Measurements from ENCODE around the gene GJC1.
"Not testable (repeated sequence)": the region's sequence is repeated elsewhere in the genome, so short reads cannot be mapped to it uniquely, and the experiment has no call there.

DNA sequence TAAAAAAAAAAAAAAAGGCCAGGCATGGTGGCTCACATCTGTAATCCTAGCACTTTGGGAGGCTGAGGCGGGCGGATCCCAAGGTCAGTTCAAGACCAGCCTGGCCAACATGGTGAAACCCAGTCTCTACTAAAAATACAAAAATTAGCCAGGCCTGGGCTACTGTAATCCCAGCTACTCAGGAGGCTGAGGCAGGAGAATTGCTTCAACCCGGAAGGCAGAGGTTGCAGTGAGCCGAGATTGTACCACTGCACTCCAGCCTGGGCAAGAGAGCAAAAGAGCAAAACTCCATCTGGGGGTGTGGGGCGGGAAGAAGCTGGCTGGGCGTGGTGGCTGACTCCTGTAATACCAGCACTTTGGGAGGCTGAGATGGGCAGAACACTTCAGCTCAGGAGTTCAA, 11.6 kb downstream of the GJC1 start:
- TF ChIP-seq EZH2 (IDR thresholded peaks at IDR 0.05; ENCODE audit: insufficient read depth, poor library complexity, severe bottlenecking); EZH2phosphoT487 (IDR thresholded peaks at IDR 0.05; ENCODE audit: insufficient read depth, low read depth): not testable (repeated sequence)

Data from GM23248 (cell line).